SIG-M5 treated with dmso at 0.1 percent for 504 hours (cell line): ENCODE measurements around the gene GINS3.

Experiments
- DNase-seq: peaks from one replicate; lab custom pipeline; 2025; ENCODE audit not compliant: unreplicated experiment; lab: John Stamatoyannopoulos, UW

The GINS3 gene

GRCh38 chr16:58392215-58393137 is at the start of gene GINS3:
TSS of gene GINS3 (plus strand) at chr16:58392471. CDS start at chr16:58392602, 131 bp downstream.
- peak; percentile 78 for DNase-seq

GRCh38 chr16:58343562-58343961 is 48.7 kb upstream of the GINS3 start:
- no peak for DNase-seq

GRCh38 chr16:58345574-58346354 is 46.5 kb upstream of the GINS3 start:
- DNase-seq = no peak

GRCh38 chr16:58346831-58347371 is 45.4 kb upstream of the GINS3 start:
- DNase-seq = no peak

GRCh38 chr16:58348986-58349385 is 43.3 kb upstream of the GINS3 start:
- DNase-seq = no peak

- no peak for DNase-seq
Observed at GRCh38 chr16:58352690-58353089, 39.6 kb upstream of the GINS3 start.

- DNase-seq = no peak
Observed at GRCh38 chr16:58360041-58360634, 32.1 kb upstream of the GINS3 start.

GRCh38 chr16:58361726-58362125 is 30.5 kb upstream of the GINS3 start:
- no peak for DNase-seq

GRCh38 chr16:58363746-58364393 is 28.4 kb upstream of the GINS3 start:
- DNase-seq = no peak

- DNase-seq = no peak
Observed at GRCh38 chr16:58365623-58366022, 26.6 kb upstream of the GINS3 start.

GRCh38 chr16:58366247-58367031 is 25.8 kb upstream of the GINS3 start:
- DNase-seq = peak; percentile 1

GRCh38 chr16:58367252-58367651 is 25.0 kb upstream of the GINS3 start:
- DNase-seq = no peak

- no peak for DNase-seq
Observed at GRCh38 chr16:58371841-58372240, 20.4 kb upstream of the GINS3 start.

GRCh38 chr16:58375386-58375785 is 16.9 kb upstream of the GINS3 start:
- no peak for DNase-seq

- DNase-seq = no peak
Observed at GRCh38 chr16:58377932-58378331, 14.3 kb upstream of the GINS3 start.

GRCh38 chr16:58378401-58378800 is 13.9 kb upstream of the GINS3 start:
- DNase-seq = no peak

GRCh38 chr16:58379736-58380135 is 12.5 kb upstream of the GINS3 start:
- DNase-seq = no peak

GRCh38 chr16:58381661-58382060 is 10.6 kb upstream of the GINS3 start:
- DNase-seq = no peak

- DNase-seq = peak; percentile 96
Observed at GRCh38 chr16:58384437-58385055, 7.7 kb upstream of the GINS3 start.
